ENCODE data around the gene RIN3.

DNA sequence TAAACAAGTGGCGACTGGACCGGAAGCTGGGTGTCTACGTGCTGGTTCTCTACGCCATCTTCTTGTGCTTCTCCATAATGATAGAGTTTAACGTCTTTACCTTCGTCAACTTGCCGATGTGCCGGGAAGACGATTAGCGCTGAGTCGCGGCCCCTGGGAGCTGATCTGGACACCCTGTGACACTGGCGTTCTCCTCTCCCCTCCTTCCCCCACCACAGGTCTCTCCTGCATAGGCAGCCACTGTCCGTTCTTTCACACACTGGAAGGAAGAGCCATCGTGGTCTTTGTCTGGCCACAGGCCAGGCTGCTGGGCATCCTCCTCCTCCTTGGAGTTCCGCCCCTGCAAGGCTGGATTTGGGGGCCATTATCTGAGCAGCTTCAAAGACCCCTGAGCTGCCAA lies 20.1 kb upstream of the RIN3 start:
- no peak for TF ChIP-seq CTCF (IDR thresholded peaks at IDR 0.05; ENCODE audit: extremely low read depth in 1 of 2, insufficient read depth in 1 of 2, low read depth in 1 of 2, low read length in 2 of 2)
- no peak for TF ChIP-seq POLR2A (IDR thresholded peaks at IDR 0.05; ENCODE audit: low read depth, low read length)
- no peak for TF ChIP-seq FOS (IDR thresholded peaks at IDR 0.05; ENCODE audit: borderline replicate concordance, insufficient read depth, low read length)
- TF ChIP-seq MYC (IDR thresholded peaks at IDR 0.05; ENCODE audit: low read depth, low read length): no peak
- TF ChIP-seq POLR2AphosphoS5 (IDR thresholded peaks at IDR 0.05; ENCODE audit: insufficient read depth, low read depth, low read length): no peak
